GM06990 (cell line): ENCODE data around the gene DZIP3.
A peak's percentile ranks its signal among the peaks of the same experiment; 100 is the strongest.

Experiments used
- DNase-seq: peaks from one replicate; pipeline ENCODE4 v3.0.0-alpha.2; 2011; ENCODE audit not compliant: insufficient read length; ENCODE audit errors: extremely low read depth
- H3K27me3 ChIP-seq: replicated peaks from 2 replicates; pipeline ENCODE4 v1.6.0; 2011; ENCODE audit warnings: low read length; ENCODE audit not compliant: control insufficient read depth, insufficient read depth
- H3K36me3 ChIP-seq: 2 replicates; pipeline ENCODE4 v1.5.1; 2011; ENCODE audit warnings: low read length; ENCODE audit not compliant: control insufficient read depth, insufficient read depth
- H3K4me3 ChIP-seq: replicated peaks from 2 replicates; pipeline ENCODE4 v1.5.1; 2011; ENCODE audit warnings: low read depth, mild to moderate bottlenecking, control low read depth, low read length
- CTCF ChIP-seq: IDR thresholded peaks from 2 replicates; pipeline ENCODE4 v1.5.1; 2011; ENCODE audit warnings: low read length, control low read depth, mild to moderate bottlenecking, inconsistent platforms; ENCODE audit not compliant: insufficient read depth, poor library complexity, severe bottlenecking

DZIP3 gene

GRCh38 chr3:108588601-108589000 lies 921 bp upstream of the DZIP3 start:
- Histone ChIP-seq H3K36me3 (no peaks in the 10 kb centered on the region; the same call in 1 of the 2 replicates), H3K27me3 (no peaks in the 10 kb centered on the region), H3K4me3 (peak overlapping the region; percentile 92)
- no peak for TF ChIP-seq CTCF
- no peak for DNase-seq

GRCh38 chr3:108589998-108590323 lies 439 bp downstream of the DZIP3 start:
- no peaks in the 10 kb centered on the region for H3K36me3 ChIP-seq
- H3K4me3 ChIP-seq, result peak overlapping the region; percentile 92
- no peak for DNase-seq
- H3K27me3 ChIP-seq, result no peaks in the 10 kb centered on the region
- TF ChIP-seq CTCF, result no peak

- Histone ChIP-seq H3K4me3 (peak overlapping the region; percentile 92), H3K36me3 (no peaks in the 10 kb centered on the region), H3K27me3 (no peaks in the 10 kb centered on the region)
- no peak for TF ChIP-seq CTCF
- no peak for DNase-seq
Observed at GRCh38 chr3:108590460-108590859, 938 bp downstream of the DZIP3 start.

GRCh38 chr3:108595321-108595720 lies 5.8 kb downstream of the DZIP3 start:
- Histone ChIP-seq H3K4me3 (no peak overlapping the region), H3K27me3 (no peaks in the 10 kb centered on the region), H3K36me3 (no peaks in the 10 kb centered on the region)
- no peak for TF ChIP-seq CTCF
- DNase-seq, result no peak

- no peak for TF ChIP-seq CTCF
- DNase-seq, result no peak
- H3K36me3 ChIP-seq, result no peaks in the 10 kb centered on the region
Observed at GRCh38 chr3:108598375-108598774, 8.9 kb downstream of the DZIP3 start.

GRCh38 chr3:108599677-108600409 lies 10.3 kb downstream of the DZIP3 start:
- Histone ChIP-seq H3K4me3 (no peak overlapping the region), H3K27me3 (no peaks in the 10 kb centered on the region), H3K36me3 (no peaks in the 10 kb centered on the region)
- DNase-seq, result no peak
- TF ChIP-seq CTCF, result no peak

More at GRCh38 chr3:108598375-108598774, 8.9 kb downstream of the DZIP3 start:
- Histone ChIP-seq H3K4me3 (no peak overlapping the region), H3K27me3 (no peaks in the 10 kb centered on the region)
